Endothelial cell of umbilical vein (primary cell): ENCODE measurements around the gene PSAPL1. TPM values are rescaled to one million over a fixed set of nuclear protein-coding genes. Genes with fewer than 3 reads are reported as not detected.

ENCODE experiments used
- BruUV-seq: library from RNA; stranded (reverse); fragments of 400-500 nt; replicated peaks from 2 replicates; lab custom pipeline; 2021; lab: Mats Ljungman, UMichigan
- CTCF ChIA-PET: fragments of 300-600, 350-600 bp; sonication (Branson Sonifier 250); formaldehyde crosslinking; loops from one replicate; lab custom pipeline; 2021; ENCODE audit warnings: antibody characterized with exemption, inconsistent platforms; lab: Charles Lee
- POLR2A ChIA-PET: fragments of 300-600, 350-600 bp; sonication (Branson Sonifier 250); formaldehyde crosslinking; loops from one replicate; lab custom pipeline; 2021; ENCODE audit warnings: antibody characterized with exemption, inconsistent platforms; lab: Charles Lee
- DNase-seq: peaks from one replicate; pipeline ENCODE4 v3.0.0-alpha.2; 2011; ENCODE audit warnings: low read depth, low spot score
- FAIRE-seq: peaks from 2 replicates; lab custom pipeline; 2011; peaks lifted over from hg19 to GRCh38; lab: Jason Lieb, UNC
- H2AFZ ChIP-seq: 2 replicates; pipeline ENCODE4 v1.6.0; 2012; ENCODE audit warnings: low read depth, low read length, control low read depth, inconsistent platforms
- H3K27ac ChIP-seq: 2 replicates; pipeline ENCODE4 v1.5.1; 2011; ENCODE audit warnings: low read depth, mild to moderate bottlenecking, control low read depth, low read length, moderate library complexity; ENCODE audit not compliant: insufficient read depth
- H3K27me3 ChIP-seq, 2 experiments: 2 replicates each; pipeline versions ENCODE4 v1.6.0 to v1.6.1; 2011; ENCODE audit warnings: low read length in 2 of 2, mixed read lengths in 1 of 2; ENCODE audit not compliant: control insufficient read depth in 2 of 2, insufficient read depth in 2 of 2
- H3K36me3 ChIP-seq, 2 experiments: 2 replicates in 1 of 2; 3 replicates in 1 of 2; pipeline ENCODE4 v1.5.1; 2011; ENCODE audit warnings: low read length in 2 of 2, mild to moderate bottlenecking in 1 of 2, moderate library complexity in 1 of 2; ENCODE audit not compliant: control insufficient read depth in 2 of 2, insufficient read depth in 2 of 2; ENCODE audit errors: extremely low read depth in 1 of 2
- H3K4me1 ChIP-seq: 3 replicates; pipeline ENCODE4 v1.5.1; 2011; ENCODE audit warnings: mild to moderate bottlenecking, low read length; ENCODE audit not compliant: control insufficient read depth, insufficient read depth; ENCODE audit errors: extremely low read depth
- H3K4me2 ChIP-seq: 2 replicates; pipeline ENCODE4 v1.6.1; 2011; ENCODE audit warnings: low read length, control low read depth, mixed read lengths; ENCODE audit not compliant: insufficient read depth
- H3K4me3 ChIP-seq, 3 experiments: fragments of 200-600 bp in 1 of 3; sonication (generic), shearing (Covaris generic) in 1 of 3; replicated peaks in 1 of 3; 2 replicates each; pipeline ENCODE4 v1.5.1; 2011 to 2016; ENCODE audit warnings: control low read depth in 3 of 3, low read length in 3 of 3, mild to moderate bottlenecking in 2 of 3, inconsistent platforms in 1 of 3, low read depth in 1 of 3, moderate library complexity in 1 of 3; ENCODE audit not compliant: insufficient read depth in 1 of 3
- H3K79me2 ChIP-seq: 2 replicates; pipeline ENCODE4 v1.6.0; 2012; ENCODE audit warnings: low read length, inconsistent platforms; ENCODE audit not compliant: control insufficient read depth, insufficient read depth
- H3K9ac ChIP-seq: replicated peaks from 2 replicates; pipeline ENCODE3; 2011; ENCODE audit warnings: low read length, control low read depth; ENCODE audit not compliant: insufficient read depth; ENCODE audit errors: extremely low read depth
- H3K9me1 ChIP-seq: replicated peaks from 3 replicates; pipeline ENCODE4 v1.6.0; 2011; ENCODE audit warnings: mild to moderate bottlenecking, low read length; ENCODE audit not compliant: control insufficient read depth, insufficient read depth; ENCODE audit errors: extremely low read depth
- H3K9me3 ChIP-seq: replicated peaks from 2 replicates; pipeline ENCODE4 v1.5.1; 2012; ENCODE audit warnings: low read length, inconsistent platforms; ENCODE audit not compliant: control insufficient read depth, insufficient read depth
- H4K20me1 ChIP-seq: replicated peaks from 2 replicates; pipeline ENCODE3; 2011; ENCODE audit warnings: mild to moderate bottlenecking, low read length; ENCODE audit not compliant: control insufficient read depth, insufficient read depth; ENCODE audit errors: extremely low read depth
- CTCF ChIP-seq, 2 donors: IDR thresholded peaks; 1 replicate in 1 of 2; 2 replicates in 1 of 2; pipeline ENCODE4 v1.5.1; 2011; ENCODE audit warnings: low read length in 2 of 2, mild to moderate bottlenecking in 2 of 2, moderate library complexity in 2 of 2, control low read depth in 1 of 2, inconsistent platforms in 1 of 2, low read depth in 1 of 2; ENCODE audit not compliant: insufficient read depth in 1 of 2; ENCODE audit errors: extremely low read depth in 1 of 2
- EZH2 ChIP-seq: IDR thresholded peaks from 2 replicates; pipeline ENCODE4 v1.6.1; 2012; ENCODE audit warnings: borderline replicate concordance, low read depth, mild to moderate bottlenecking, moderate library complexity, low read length, inconsistent platforms; ENCODE audit not compliant: severe bottlenecking
- FOS ChIP-seq: IDR thresholded peaks from 2 replicates; pipeline ENCODE4 v1.6.1; 2011; ENCODE audit warnings: mild to moderate bottlenecking, low read length, moderate library complexity, borderline replicate concordance; ENCODE audit not compliant: insufficient read depth
- GATA2 ChIP-seq: IDR thresholded peaks from 2 replicates; pipeline ENCODE4 v1.7.0; 2011; ENCODE audit warnings: low read depth, mild to moderate bottlenecking, moderate library complexity, mixed read lengths, low read length; ENCODE audit not compliant: insufficient read length, insufficient read depth
- JUN ChIP-seq: IDR thresholded peaks from 2 replicates; pipeline ENCODE4 v1.6.1; 2011; ENCODE audit warnings: borderline replicate concordance, low read depth; ENCODE audit not compliant: insufficient read length, insufficient read depth
- MYC ChIP-seq: IDR thresholded peaks from one replicate; pipeline ENCODE4 v1.6.1; 2011; ENCODE audit warnings: mild to moderate bottlenecking, low read depth, low read length
- POLR2A ChIP-seq: IDR thresholded peaks from 2 replicates; pipeline ENCODE4 v1.6.1; 2012; ENCODE audit warnings: low read depth, mild to moderate bottlenecking, control low read depth, low read length
- POLR2AphosphoS5 ChIP-seq: IDR thresholded peaks from 2 replicates; pipeline ENCODE4 v1.6.1; 2012; ENCODE audit warnings: low read depth, mild to moderate bottlenecking, control low read depth, low read length, moderate library complexity; ENCODE audit not compliant: insufficient read depth
- dilution Hi-C: fragments of 300-500 bp; cut with MboI; formaldehyde crosslinking; loops from one replicate; pipeline ENCODE4 v1.15.0; 2019; ENCODE audit warnings: low sequenced_read_pairs; ENCODE audit not compliant: extremely low pct_ligation_motif_present
- intact Hi-C: fragments of 100-400 bp; cut with micrococcal nuclease; formaldehyde crosslinking; loops from one replicate; pipeline ENCODE4 v1.10.0; 2022
- polyA plus RNA-seq, 4 experiments: library from polyadenylated mRNA; depleted of rRNA in 3 of 4; stranded (reverse) in 3 of 4; unstranded in 1 of 4; fragments of >200 nt; gene quantifications; 2 replicates each; pipeline versions ENCODE4 v1.2.1 to v1.2.3, GENCODE V29; 2011 to 2012; ENCODE audit warnings: missing spikeins in 1 of 4
- total RNA-seq: library from RNA; stranded (reverse); gene quantifications from 2 replicates; pipeline ENCODE4 v1.2.3, GENCODE V29; 2021

The PSAPL1 gene
- total and polyA plus RNA-seq, 2 donors (not counting 3 experiments of a cell fraction or from before 2014, with no cell fraction given): not detected

DNA sequence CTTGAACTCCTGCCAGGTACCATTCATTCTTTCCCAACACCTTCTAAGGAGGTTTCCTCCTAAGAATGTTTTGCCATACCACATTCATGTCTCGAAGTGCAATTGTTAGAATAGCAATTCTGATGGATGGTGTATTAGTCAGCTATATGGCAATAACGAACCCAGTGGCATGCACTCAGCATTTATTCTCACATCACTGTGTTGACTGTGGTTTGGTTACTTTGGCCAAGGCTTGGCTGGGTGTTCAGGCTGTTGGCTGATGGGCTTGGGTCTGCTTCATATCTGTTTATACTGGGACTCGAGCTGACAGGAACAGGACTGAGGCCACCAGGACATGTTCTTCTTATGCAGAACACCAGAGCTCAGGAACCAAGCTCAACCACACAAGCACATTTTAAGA, 31.7 kb downstream of the PSAPL1 start:
- Histone ChIP-seq H3K27me3 (no peaks in the 10 kb centered on the region), H3K36me3 (no peaks in the 10 kb centered on the region), H2AFZ (no peak overlapping the region), H3K4me2 (no peak overlapping the region), H3K27ac (no peak overlapping the region), H3K4me1 (no peaks in the 10 kb centered on the region), H3K4me3 (no peak overlapping the region), H4K20me1 (no peaks in the 10 kb centered on the region), H3K79me2 (no peaks in the 10 kb centered on the region), H3K9ac (no peak overlapping the region), H3K9me1 (no peaks in the 10 kb centered on the region), H3K9me3 (no peaks in the 10 kb centered on the region)
- CTCF ChIA-PET: no interaction called here
- dilution Hi-C loops: no loop called here
- BruUV-seq: no TSS peak
- POLR2A ChIA-PET: no interaction called here
- DNase-seq: no peak
- no peak for TF ChIP-seq CTCF (IDR thresholded peaks at IDR 0.05; ENCODE audit: extremely low read depth in 1 of 2, insufficient read depth in 1 of 2, low read depth in 1 of 2, low read length in 2 of 2)
- FAIRE-seq: no peak
- intact Hi-C loops: no loop called here

DNA sequence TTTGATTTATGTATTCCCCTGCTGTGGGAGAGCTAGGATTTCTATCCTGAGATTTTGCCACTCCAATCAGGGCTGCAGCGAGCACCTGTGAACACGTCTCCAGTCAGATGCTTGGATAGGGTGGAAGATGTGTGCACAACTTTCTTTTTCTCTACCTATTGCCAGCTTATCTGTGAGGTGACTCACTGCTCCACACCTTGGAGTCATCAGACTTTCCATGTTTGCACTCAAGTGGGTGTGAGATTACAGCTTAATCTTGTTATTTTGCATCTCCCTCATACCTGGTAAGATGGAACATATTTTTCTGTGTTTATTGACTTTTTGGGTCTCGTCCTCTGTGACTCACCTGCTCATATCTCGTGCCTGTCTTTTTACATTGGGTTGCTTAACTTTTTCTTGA, 32.2 kb downstream of the PSAPL1 start:
- POLR2A ChIA-PET: no interaction called here
- Histone ChIP-seq H3K4me1 (no peaks in the 10 kb centered on the region), H3K27me3 (no peaks in the 10 kb centered on the region), H3K9me1 (no peaks in the 10 kb centered on the region), H3K9me3 (no peaks in the 10 kb centered on the region), H4K20me1 (no peaks in the 10 kb centered on the region), H3K79me2 (no peaks in the 10 kb centered on the region), H3K36me3 (no peaks in the 10 kb centered on the region), H3K9ac (no peak overlapping the region), H3K27ac (no peak overlapping the region), H3K4me2 (no peak overlapping the region), H2AFZ (no peak overlapping the region), H3K4me3 (no peak overlapping the region)
- intact Hi-C loops (no loop called here), dilution Hi-C loops (no loop called here)
- FAIRE-seq: no peak
- TF ChIP-seq POLR2AphosphoS5 (no peak), POLR2A (no peak), MYC (no peak), JUN (no peak), GATA2 (no peak), FOS (no peak), EZH2 (no peak)
- CTCF ChIA-PET: no interaction called here
- no TSS peak for BruUV-seq
- DNase-seq: no peak
